OCI-LY7 (cell line): Measurements from ENCODE around the gene SYT7. TPM values are rescaled to one million over a fixed set of nuclear protein-coding genes. Genes with fewer than 3 reads are reported as not detected.
A peak's percentile ranks its signal among the peaks of the same experiment; 100 is the strongest.

Experiments
- BruUV-seq: library from RNA; stranded (reverse); fragments of 400-500 nt; replicated peaks from 2 replicates; lab custom pipeline; 2021; lab: Mats Ljungman, UMichigan
- CTCF ChIA-PET: fragments of 300-600 bp; sonication (Branson Sonifier 250); formaldehyde crosslinking; loops from one replicate; lab custom pipeline; 2022; ENCODE audit warnings: antibody characterized with exemption; ENCODE audit not compliant: unreplicated experiment; lab: Charles Lee
- POLR2A ChIA-PET: fragments of 300-600 bp; sonication (Branson Sonifier 250); formaldehyde crosslinking; loops from one replicate; lab custom pipeline; 2022; ENCODE audit warnings: antibody characterized with exemption; lab: Charles Lee
- DNase-seq: peaks from one replicate; pipeline ENCODE4 v3.0.0-alpha.2; 2015; ENCODE audit warnings: low spot score
- H2AFZ ChIP-seq: fragments of 200-600 bp; sonication (generic), shearing (Covaris generic); 2 replicates; pipeline ENCODE4 v1.6.1; 2014; ENCODE audit warnings: mild to moderate bottlenecking, antibody characterized with exemption, low read length, moderate library complexity
- H3K27ac ChIP-seq: fragments of 200-600 bp; sonication (generic); 2 replicates; pipeline ENCODE4 v1.5.1; 2014; ENCODE audit warnings: mixed run types, low read depth, mild to moderate bottlenecking, moderate library complexity, low read length, inconsistent platforms; ENCODE audit not compliant: poor library complexity, severe bottlenecking
- H3K36me3 ChIP-seq: fragments of 200-600 bp; sonication (generic); 2 replicates; pipeline ENCODE4 v1.6.1; 2014; ENCODE audit warnings: mild to moderate bottlenecking, antibody characterized with exemption, low read length, moderate library complexity, mixed read lengths; ENCODE audit not compliant: insufficient read depth
- H3K4me1 ChIP-seq: fragments of 200-600 bp; sonication (generic); 2 replicates; pipeline ENCODE4 v1.5.1; 2014; ENCODE audit warnings: mild to moderate bottlenecking, low read length; ENCODE audit not compliant: insufficient read depth, poor library complexity, severe bottlenecking
- H3K4me2 ChIP-seq: fragments of 200-600 bp; sonication (generic); 2 replicates; pipeline ENCODE4 v1.6.1; 2014; ENCODE audit warnings: mild to moderate bottlenecking, low read length
- H3K4me3 ChIP-seq: fragments of 200-600 bp; sonication (generic); 2 replicates; pipeline ENCODE4 v1.5.1; 2014; ENCODE audit warnings: mild to moderate bottlenecking, low read depth, low read length; ENCODE audit not compliant: poor library complexity, severe bottlenecking
- H3K79me2 ChIP-seq: fragments of 200-600 bp; sonication (generic); 2 replicates; pipeline ENCODE4 v1.6.1; 2016; ENCODE audit warnings: low read depth, mild to moderate bottlenecking, low read length, moderate library complexity, mixed read lengths; ENCODE audit not compliant: insufficient read depth
- H3K9me2 ChIP-seq: fragments of 200-600 bp; sonication (generic); 2 replicates; pipeline ENCODE4 v1.6.1; 2016; ENCODE audit warnings: mild to moderate bottlenecking, low read length, mixed read lengths; ENCODE audit not compliant: insufficient read depth
- H3K9me3 ChIP-seq: fragments of 200-600 bp; sonication (generic); 2 replicates; pipeline ENCODE4 v1.6.1; 2014; ENCODE audit warnings: mild to moderate bottlenecking, mixed run types, low read length, mixed read lengths
- H4K20me1 ChIP-seq: fragments of 200-600 bp; sonication (generic); 2 replicates; pipeline ENCODE4 v1.6.1; 2014; ENCODE audit warnings: mild to moderate bottlenecking, antibody characterized with exemption, low read length, moderate library complexity, mixed read lengths; ENCODE audit not compliant: insufficient read depth
- EZH2phosphoT487 ChIP-seq: fragments of 200-600 bp; sonication (generic); IDR thresholded peaks from 2 replicates; pipeline ENCODE4 v1.6.1; 2018; ENCODE audit warnings: low read depth, borderline replicate concordance, mild to moderate bottlenecking, mixed run types, antibody characterized with exemption, low read length, moderate library complexity, mixed read lengths
- intact Hi-C: fragments of 100-400 bp; cut with micrococcal nuclease; formaldehyde crosslinking; loops from one replicate; pipeline ENCODE4 v1.10.0; 2022; ENCODE audit not compliant: unreplicated experiment
- total RNA-seq, 2 experiments: library from RNA; depleted of rRNA in 1 of 2; stranded (reverse); fragments of >200 nt in 1 of 2; shearing (Covaris generic) in 1 of 2; gene quantifications; 2 replicates each; pipeline ENCODE4 v1.2.3, GENCODE V29; 2014 to 2022
- TF ChIP-seq, protein P1 (sequence below): fragments of 200-600 bp; sonication (generic); conservative IDR thresholded peaks from 2 replicates; pipeline ENCODE4 v1.5.1; 2014; ENCODE audit warnings: mild to moderate bottlenecking, antibody characterized with exemption, low read length, moderate library complexity, mixed read lengths

SYT7 gene
- total RNA-seq, 2 experiments from 2014 or later: not detected

DNA sequence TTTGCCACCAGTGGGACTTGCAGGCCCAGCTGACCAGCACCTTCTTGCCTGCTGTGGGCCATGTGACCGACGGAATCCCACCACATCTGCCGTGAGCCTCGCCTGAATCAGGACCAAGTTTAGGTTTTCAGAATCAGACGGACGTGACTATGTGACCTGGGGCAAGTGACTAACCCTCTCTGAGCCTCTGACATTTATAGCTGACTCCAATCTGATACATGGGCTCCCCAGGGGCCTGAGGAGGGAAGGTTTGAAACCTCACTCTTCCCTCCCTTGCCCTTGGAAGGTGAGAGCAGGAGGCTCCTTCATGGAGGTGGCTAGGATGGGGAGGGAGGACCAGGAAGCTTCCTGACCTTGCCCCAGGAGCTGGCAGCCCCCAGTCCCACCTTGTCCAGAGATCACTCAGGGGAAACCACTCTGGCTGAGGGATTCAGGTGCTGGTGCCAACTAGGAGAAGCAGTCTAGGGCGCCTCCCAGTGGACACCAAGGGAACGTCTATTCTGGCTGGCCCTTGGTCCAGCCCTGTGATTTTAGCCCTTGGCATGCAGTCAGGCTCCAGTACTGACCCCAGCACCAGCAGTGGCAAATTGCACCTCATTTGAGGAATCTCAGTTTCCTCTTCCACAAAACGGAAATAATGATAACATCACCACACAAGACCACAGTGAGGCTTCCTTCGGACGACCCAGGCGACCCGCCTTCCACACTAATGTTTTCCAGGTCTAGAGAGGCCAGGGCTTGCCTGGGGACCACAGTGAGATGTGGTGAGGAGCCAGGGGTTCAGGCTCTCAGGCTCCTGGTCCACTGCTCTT lies 47.2 kb upstream of the SYT7 start:
- no peaks in the 10 kb centered on the region for H4K20me1 ChIP-seq
- H3K9me2 ChIP-seq: no peaks in the 10 kb centered on the region
- intact Hi-C loops: no loop called here
- no peak overlapping the region for H3K4me2 ChIP-seq
- no peaks in the 10 kb centered on the region for H3K36me3 ChIP-seq
- H3K27ac ChIP-seq: no peak overlapping the region
- no TSS peak for BruUV-seq
- H2AFZ ChIP-seq: no peak overlapping the region
- H3K9me3 ChIP-seq: no peaks in the 10 kb centered on the region
- DNase-seq: peak; percentile 31
- no peaks in the 10 kb centered on the region for H3K4me1 ChIP-seq
- no peak overlapping the region for H3K4me3 ChIP-seq
- POLR2A ChIA-PET: no interaction called here
- CTCF ChIA-PET: no interaction called here
- no peaks in the 10 kb centered on the region for H3K79me2 ChIP-seq
- TF ChIP-seq, protein P1, sequence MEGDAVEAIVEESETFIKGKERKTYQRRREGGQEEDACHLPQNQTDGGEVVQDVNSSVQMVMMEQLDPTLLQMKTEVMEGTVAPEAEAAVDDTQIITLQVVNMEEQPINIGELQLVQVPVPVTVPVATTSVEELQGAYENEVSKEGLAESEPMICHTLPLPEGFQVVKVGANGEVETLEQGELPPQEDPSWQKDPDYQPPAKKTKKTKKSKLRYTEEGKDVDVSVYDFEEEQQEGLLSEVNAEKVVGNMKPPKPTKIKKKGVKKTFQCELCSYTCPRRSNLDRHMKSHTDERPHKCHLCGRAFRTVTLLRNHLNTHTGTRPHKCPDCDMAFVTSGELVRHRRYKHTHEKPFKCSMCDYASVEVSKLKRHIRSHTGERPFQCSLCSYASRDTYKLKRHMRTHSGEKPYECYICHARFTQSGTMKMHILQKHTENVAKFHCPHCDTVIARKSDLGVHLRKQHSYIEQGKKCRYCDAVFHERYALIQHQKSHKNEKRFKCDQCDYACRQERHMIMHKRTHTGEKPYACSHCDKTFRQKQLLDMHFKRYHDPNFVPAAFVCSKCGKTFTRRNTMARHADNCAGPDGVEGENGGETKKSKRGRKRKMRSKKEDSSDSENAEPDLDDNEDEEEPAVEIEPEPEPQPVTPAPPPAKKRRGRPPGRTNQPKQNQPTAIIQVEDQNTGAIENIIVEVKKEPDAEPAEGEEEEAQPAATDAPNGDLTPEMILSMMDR: peak; percentile 79
- no peak for TF ChIP-seq EZH2phosphoT487

DNA sequence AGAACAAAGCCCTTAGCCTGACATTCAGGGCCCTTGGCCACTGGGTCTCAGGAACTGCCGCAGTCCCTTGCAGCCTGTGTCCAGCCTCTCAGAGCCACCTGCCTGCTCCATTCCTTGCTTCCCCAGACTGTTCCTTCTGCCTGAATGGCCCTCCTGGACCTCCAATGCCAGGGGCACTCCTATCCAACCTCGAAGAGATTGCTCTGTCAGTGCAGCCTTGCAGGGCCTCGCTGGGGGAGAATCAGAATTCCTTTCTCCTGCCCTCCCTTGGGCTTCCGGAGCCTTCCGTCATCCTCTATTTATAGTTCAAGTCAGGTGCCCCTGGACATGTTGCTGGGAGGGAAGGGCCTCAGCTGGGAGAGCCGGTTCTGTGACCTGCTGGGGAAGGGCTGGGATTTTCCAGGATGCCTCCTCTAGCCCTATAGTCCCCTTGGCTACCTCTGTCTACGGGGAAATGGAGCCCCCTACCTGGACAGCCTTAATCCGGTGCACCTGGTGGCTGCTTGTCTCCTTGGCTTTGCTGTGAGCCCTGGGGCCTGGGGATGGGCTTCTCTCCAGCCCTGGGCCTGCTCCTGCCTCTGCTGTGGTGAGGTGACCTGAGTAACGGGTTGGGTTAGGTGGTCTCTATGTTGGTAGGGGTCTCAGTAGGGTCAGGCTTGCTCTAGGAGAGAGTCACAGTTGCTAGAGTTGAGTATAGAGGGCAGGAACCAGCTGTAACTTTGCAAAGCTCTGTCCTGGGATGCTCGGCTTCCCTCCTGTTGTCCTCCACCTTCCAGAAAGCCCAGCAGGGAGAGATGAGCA lies 45.9 kb upstream of the SYT7 start:
- TF ChIP-seq, protein P1: no peak
- TF ChIP-seq EZH2phosphoT487: no peak
- intact Hi-C loops: no loop called here

More for the DNA sequence above, 45.9 kb upstream of the SYT7 start:
- ChIA-PET CTCF (no interaction called here), POLR2A (no interaction called here)
- Histone ChIP-seq H4K20me1 (no peaks in the 10 kb centered on the region), H3K9me3 (no peaks in the 10 kb centered on the region), H2AFZ (no peak overlapping the region), H3K27ac (no peak overlapping the region), H3K79me2 (no peaks in the 10 kb centered on the region), H3K4me2 (no peak overlapping the region), H3K9me2 (no peaks in the 10 kb centered on the region), H3K4me1 (no peaks in the 10 kb centered on the region), H3K36me3 (no peaks in the 10 kb centered on the region), H3K4me3 (no peak overlapping the region)
- no TSS peak for BruUV-seq
- DNase-seq: no peak
